ENCODE measurements around the gene RAC3.

- no peak for TF ChIP-seq EP300 (IDR thresholded peaks at IDR 0.05; ENCODE audit: low read depth)
- no peak for TF ChIP-seq CTCF (IDR thresholded peaks at IDR 0.05)
- no peak for TF ChIP-seq POLR2A (IDR thresholded peaks at IDR 0.05)
Measured at GRCh38 chr17:82081546-82081945, 50.1 kb downstream of the RAC3 start.

Data from transverse colon (tissue), 3 donors.